OCI-LY7 (cell line): Measurements from ENCODE around the gene GPT2. TPM values are rescaled to one million over a fixed set of nuclear protein-coding genes. Genes with fewer than 3 reads are reported as not detected.
A peak's percentile ranks its signal among the peaks of the same experiment; 100 is the strongest.
"Not testable (repeated sequence)": the region's sequence is repeated elsewhere in the genome, so short reads cannot be mapped to it uniquely, and the experiment has no call there.

Experiments
- BruUV-seq: library from RNA; stranded (reverse); fragments of 400-500 nt; replicated peaks from 2 replicates; lab custom pipeline; 2021; lab: Mats Ljungman, UMichigan
- CTCF ChIA-PET: fragments of 300-600 bp; sonication (Branson Sonifier 250); formaldehyde crosslinking; loops from one replicate; lab custom pipeline; 2022; ENCODE audit warnings: antibody characterized with exemption; ENCODE audit not compliant: unreplicated experiment; lab: Charles Lee
- POLR2A ChIA-PET: fragments of 300-600 bp; sonication (Branson Sonifier 250); formaldehyde crosslinking; loops from one replicate; lab custom pipeline; 2022; ENCODE audit warnings: antibody characterized with exemption; lab: Charles Lee
- DNase-seq: peaks from one replicate; pipeline ENCODE4 v3.0.0-alpha.2; 2015; ENCODE audit warnings: low spot score
- H2AFZ ChIP-seq: fragments of 200-600 bp; sonication (generic), shearing (Covaris generic); 2 replicates; pipeline ENCODE4 v1.6.1; 2014; ENCODE audit warnings: mild to moderate bottlenecking, antibody characterized with exemption, low read length, moderate library complexity
- H3K27ac ChIP-seq: fragments of 200-600 bp; sonication (generic); 2 replicates; pipeline ENCODE4 v1.5.1; 2014; ENCODE audit warnings: mixed run types, low read depth, mild to moderate bottlenecking, moderate library complexity, low read length, inconsistent platforms; ENCODE audit not compliant: poor library complexity, severe bottlenecking
- H3K36me3 ChIP-seq: fragments of 200-600 bp; sonication (generic); 2 replicates; pipeline ENCODE4 v1.6.1; 2014; ENCODE audit warnings: mild to moderate bottlenecking, antibody characterized with exemption, low read length, moderate library complexity, mixed read lengths; ENCODE audit not compliant: insufficient read depth
- H3K4me1 ChIP-seq: fragments of 200-600 bp; sonication (generic); 2 replicates; pipeline ENCODE4 v1.5.1; 2014; ENCODE audit warnings: mild to moderate bottlenecking, low read length; ENCODE audit not compliant: insufficient read depth, poor library complexity, severe bottlenecking
- H3K4me2 ChIP-seq: fragments of 200-600 bp; sonication (generic); 2 replicates; pipeline ENCODE4 v1.6.1; 2014; ENCODE audit warnings: mild to moderate bottlenecking, low read length
- H3K4me3 ChIP-seq: fragments of 200-600 bp; sonication (generic); 2 replicates; pipeline ENCODE4 v1.5.1; 2014; ENCODE audit warnings: mild to moderate bottlenecking, low read depth, low read length; ENCODE audit not compliant: poor library complexity, severe bottlenecking
- H3K79me2 ChIP-seq: fragments of 200-600 bp; sonication (generic); 2 replicates; pipeline ENCODE4 v1.6.1; 2016; ENCODE audit warnings: low read depth, mild to moderate bottlenecking, low read length, moderate library complexity, mixed read lengths; ENCODE audit not compliant: insufficient read depth
- H3K9me2 ChIP-seq: fragments of 200-600 bp; sonication (generic); 2 replicates; pipeline ENCODE4 v1.6.1; 2016; ENCODE audit warnings: mild to moderate bottlenecking, low read length, mixed read lengths; ENCODE audit not compliant: insufficient read depth
- H3K9me3 ChIP-seq: fragments of 200-600 bp; sonication (generic); 2 replicates; pipeline ENCODE4 v1.6.1; 2014; ENCODE audit warnings: mild to moderate bottlenecking, mixed run types, low read length, mixed read lengths
- H4K20me1 ChIP-seq: fragments of 200-600 bp; sonication (generic); 2 replicates; pipeline ENCODE4 v1.6.1; 2014; ENCODE audit warnings: mild to moderate bottlenecking, antibody characterized with exemption, low read length, moderate library complexity, mixed read lengths; ENCODE audit not compliant: insufficient read depth
- CTCF ChIP-seq: fragments of 200-600 bp; sonication (generic); conservative IDR thresholded peaks from 2 replicates; pipeline ENCODE4 v1.5.1; 2014; ENCODE audit warnings: mild to moderate bottlenecking, antibody characterized with exemption, low read length, moderate library complexity, mixed read lengths
- EZH2phosphoT487 ChIP-seq: fragments of 200-600 bp; sonication (generic); IDR thresholded peaks from 2 replicates; pipeline ENCODE4 v1.6.1; 2018; ENCODE audit warnings: low read depth, borderline replicate concordance, mild to moderate bottlenecking, mixed run types, antibody characterized with exemption, low read length, moderate library complexity, mixed read lengths
- intact Hi-C: fragments of 100-400 bp; cut with micrococcal nuclease; formaldehyde crosslinking; loops from one replicate; pipeline ENCODE4 v1.10.0; 2022; ENCODE audit not compliant: unreplicated experiment
- total RNA-seq, 2 experiments: library from RNA; depleted of rRNA in 1 of 2; stranded (reverse); fragments of >200 nt in 1 of 2; shearing (Covaris generic) in 1 of 2; gene quantifications; 2 replicates each; pipeline ENCODE4 v1.2.3, GENCODE V29; 2014 to 2022

The GPT2 gene
- total RNA-seq, 2 experiments from 2014 or later: 42.5 to 105 TPM

GRCh38 chr16:46930861-46931260 is 46.7 kb downstream of the GPT2 start:
- H3K36me3 ChIP-seq: peaks cover 24% of the 10 kb centered on the region; the same call in 1 of the 2 replicates
- peaks cover 11% of the 10 kb centered on the region for H3K4me1 ChIP-seq
- intact Hi-C loops: no loop called here
- H3K79me2 ChIP-seq: no peaks in the 10 kb centered on the region
- no peak overlapping the region for H3K27ac ChIP-seq
- TF ChIP-seq CTCF (no peak), EZH2phosphoT487 (no peak)
- no peak overlapping the region for H3K4me3 ChIP-seq
- BruUV-seq: TSS peak; percentile 74
- H2AFZ ChIP-seq: no peak overlapping the region
- H3K9me3 ChIP-seq: no peaks in the 10 kb centered on the region
- H3K9me2 ChIP-seq: no peaks in the 10 kb centered on the region
- no peak for DNase-seq
- ChIA-PET CTCF (interaction anchor here (0.6 kb wide), 3 partner anchors 8 to 158 kb away, joined by 3 to 5 read pairs (median 5); no protein-coding TSS in a partner anchor), POLR2A (interaction anchor here (0.6 kb wide), 2 partner anchors 551 to 1507 kb away, joined by 3 read pairs; no protein-coding TSS in a partner anchor)
- no peak overlapping the region for H3K4me2 ChIP-seq
- no peaks in the 10 kb centered on the region for H4K20me1 ChIP-seq

DNA sequence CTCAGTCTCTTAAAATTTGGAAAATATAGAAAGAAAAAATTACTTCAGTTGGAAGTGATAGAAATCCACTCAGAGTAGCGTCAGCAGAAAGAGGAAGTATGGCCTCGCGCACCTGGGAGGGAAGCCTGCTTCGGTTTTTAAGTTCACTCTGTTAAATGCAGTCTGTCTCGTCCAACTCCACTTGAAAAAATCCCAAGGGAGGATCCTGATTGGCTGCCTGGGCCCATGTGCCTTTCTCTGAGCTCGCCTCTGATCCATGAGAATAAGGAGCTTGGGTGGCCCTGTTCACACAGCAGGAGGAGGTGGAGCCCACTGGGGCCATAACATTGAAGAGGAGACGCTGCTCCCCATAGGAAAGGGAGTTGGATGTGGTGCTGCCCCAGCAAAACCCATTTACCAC is 48.6 kb downstream of the GPT2 start:
- Histone ChIP-seq H2AFZ (peak overlapping the region; percentile 73; the same call in 1 of the 2 replicates), H3K27ac (peak overlapping the region; percentile 32), H3K9me3 (no peaks in the 10 kb centered on the region), H3K9me2 (no peaks in the 10 kb centered on the region), H4K20me1 (no peaks in the 10 kb centered on the region), H3K36me3 (peaks cover 18% of the 10 kb centered on the region; the same call in 1 of the 2 replicates), H3K4me2 (peak overlapping the region; percentile 50; the same call in 1 of the 2 replicates), H3K4me1 (peaks cover 11% of the 10 kb centered on the region), H3K79me2 (no peaks in the 10 kb centered on the region), H3K4me3 (no peak overlapping the region)
- ChIA-PET CTCF (interaction anchor here (0.7 kb wide), 1 partner anchor 49 kb away, joined by 4 read pairs; no protein-coding TSS in a partner anchor), POLR2A (interaction anchor here (0.8 to 1.2 kb wide), 2 partner anchors 8 to 80 kb away, joined by 3 to 4 read pairs; no protein-coding TSS in a partner anchor)
- BruUV-seq: no TSS peak
- TF ChIP-seq EZH2phosphoT487 (no peak), CTCF (no peak)
- peak; percentile 83 for DNase-seq
- intact Hi-C loops: no loop called here

- no TSS peak for BruUV-seq
- CTCF ChIA-PET: no interaction called here
- no peak for DNase-seq
- Histone ChIP-seq H3K27ac (no peak overlapping the region), H3K4me2 (no peak overlapping the region), H3K9me3 (no peaks in the 10 kb centered on the region), H2AFZ (no peak overlapping the region), H3K4me1 (peaks cover 10% of the 10 kb centered on the region), H4K20me1 (no peaks in the 10 kb centered on the region), H3K36me3 (no peaks in the 10 kb centered on the region), H3K9me2 (no peaks in the 10 kb centered on the region), H3K79me2 (no peaks in the 10 kb centered on the region), H3K4me3 (no peak overlapping the region)
- intact Hi-C loops: no loop called here
- POLR2A ChIA-PET: interaction anchor here (0.6 to 0.7 kb wide), 2 partner anchors 50 to 359 kb away, joined by 3 read pairs; no protein-coding TSS in a partner anchor
- no peak for TF ChIP-seq EZH2phosphoT487
- no peak for TF ChIP-seq CTCF
Observed at GRCh38 chr16:46937536-46937935, 53.4 kb downstream of the GPT2 start.

DNA sequence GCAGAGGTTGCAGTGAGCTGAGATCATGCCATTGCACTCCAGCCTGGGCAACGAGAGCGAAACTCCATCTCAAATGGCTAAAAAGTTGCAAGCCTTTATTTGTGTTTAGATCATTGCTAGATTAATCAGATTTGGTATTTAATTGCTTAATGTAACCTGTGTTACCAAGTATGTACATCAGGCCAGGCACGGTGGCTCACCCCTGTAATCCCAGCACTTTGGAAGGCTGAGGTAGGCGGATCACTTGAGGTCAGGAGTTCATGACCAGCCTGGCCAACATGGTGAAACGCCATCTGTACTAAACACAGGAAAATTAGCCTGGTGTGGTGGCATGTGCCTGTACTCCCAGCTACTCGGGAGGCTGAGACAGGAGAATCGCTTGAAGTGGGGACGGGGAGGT is 60.6 kb downstream of the GPT2 start:
- ChIA-PET CTCF (interaction anchor here (0.8 kb wide), 1 partner anchor 24 kb away, joined by 3 read pairs; no protein-coding TSS in a partner anchor), POLR2A (interaction anchor here (0.8 kb wide), 1 partner anchor 56 kb away, joined by 3 read pairs; no protein-coding TSS in a partner anchor)
- H3K27ac ChIP-seq, BruUV-seq, DNase-seq, H3K4me1 ChIP-seq, H3K4me2 ChIP-seq, H2AFZ ChIP-seq, H3K9me3 ChIP-seq, H4K20me1 ChIP-seq, H3K79me2 ChIP-seq, H3K4me3 ChIP-seq, H3K9me2 ChIP-seq, intact Hi-C loops, H3K36me3 ChIP-seq: not testable (repeated sequence)
